ENCODE data around the gene SDC1. TPM values are rescaled to one million over a fixed set of nuclear protein-coding genes. Genes with fewer than 3 reads are reported as not detected.

Gene SDC1
- polyA plus RNA-seq, 3 donors: not detected

- no peaks in the 10 kb centered on the region for H3K9me3 Mint-ChIP-seq
- Histone ChIP-seq H3K27ac (ENCODE audit: low read depth in 1 of 2, low read length in 2 of 2) (no peak overlapping the region), H3K36me3 (replicated peaks in 1 of 2; ENCODE audit: control insufficient read depth in 1 of 2, insufficient read depth in 2 of 2, low read length in 2 of 2) (no peaks in the 10 kb centered on the region), H3K4me2 (replicated peaks; ENCODE audit: extremely low read depth, low read length, poor library complexity, severe bottlenecking) (no peak overlapping the region), H3K4me1 (ENCODE audit: control insufficient read depth in 1 of 2, insufficient read depth in 2 of 2, low read length in 2 of 2) (no peaks in the 10 kb centered on the region), H2AFZ (ENCODE audit: insufficient read depth, low read depth, low read length, poor library complexity, severe bottlenecking) (no peak overlapping the region), H3K9ac (ENCODE audit: insufficient read depth, low read length, poor library complexity, severe bottlenecking) (no peak overlapping the region), H3K9me3 (replicated peaks in 1 of 2; ENCODE audit: control insufficient read depth in 1 of 2, insufficient read depth in 1 of 2, low read length in 2 of 2) (no peaks in the 10 kb centered on the region), H4K20me1 (ENCODE audit: insufficient read depth, low read length) (no peaks in the 10 kb centered on the region), H3K79me2 (ENCODE audit: insufficient read depth, low read length) (no peaks in the 10 kb centered on the region), H3K4me3 (replicated peaks in 1 of 3; ENCODE audit: low read depth in 2 of 3, low read length in 3 of 3) (no peak overlapping the region), H3K27me3 (ENCODE audit: control insufficient read depth in 2 of 2, insufficient read depth in 2 of 2, low read length in 2 of 2) (no peaks in the 10 kb centered on the region)
- no peak for DNase-seq
- WGBS (ENCODE audit: insufficient coverage): 85% methylated on average over 7 of the region's 16 CpGs
- no peak overlapping the region for H3K27ac Mint-ChIP-seq
- H3K4me3 Mint-ChIP-seq: no peak overlapping the region
- H3K36me3 Mint-ChIP-seq: no peaks in the 10 kb centered on the region
- no peaks in the 10 kb centered on the region for H3K4me1 Mint-ChIP-seq
- TF ChIP-seq CTCF (IDR thresholded peaks at IDR 0.05): no peak
- intact Hi-C loops (cut with micrococcal nuclease): no loop called here
- peaks cover 0 to 4% (median 0%) of the 10 kb centered on the region in 3 donors for H3K27me3 Mint-ChIP-seq (ENCODE audit: low read depth in 3 of 3)
Measured at GRCh38 chr2:20194097-20195015, 30.6 kb downstream of the SDC1 start.

GRCh38 chr2:20193185-20193584 lies 31.7 kb downstream of the SDC1 start:
- no peak overlapping the region for H3K4me2 ChIP-seq (replicated peaks; ENCODE audit: extremely low read depth, low read length, poor library complexity, severe bottlenecking)
- no peak for TF ChIP-seq CTCF (IDR thresholded peaks at IDR 0.05)
- no peak overlapping the region for H3K9ac ChIP-seq (ENCODE audit: insufficient read depth, low read length, poor library complexity, severe bottlenecking)
- no peaks in the 10 kb centered on the region for H3K79me2 ChIP-seq (ENCODE audit: insufficient read depth, low read length)
- 96% methylated on average over 4 of the region's 4 CpGs for WGBS (ENCODE audit: insufficient coverage)
- no peak overlapping the region for H3K27ac ChIP-seq (ENCODE audit: low read depth in 1 of 2, low read length in 2 of 2)
- intact Hi-C loops (cut with micrococcal nuclease): no loop called here
- no peaks in the 10 kb centered on the region for H3K9me3 ChIP-seq (replicated peaks in 1 of 2; ENCODE audit: control insufficient read depth in 1 of 2, insufficient read depth in 1 of 2, low read length in 2 of 2)
- no peaks in the 10 kb centered on the region for H3K27me3 ChIP-seq (ENCODE audit: control insufficient read depth in 2 of 2, insufficient read depth in 2 of 2, low read length in 2 of 2)
- H3K27ac Mint-ChIP-seq: no peak overlapping the region
- H3K36me3 ChIP-seq (replicated peaks in 1 of 2; ENCODE audit: control insufficient read depth in 1 of 2, insufficient read depth in 2 of 2, low read length in 2 of 2): no peaks in the 10 kb centered on the region
- no peak overlapping the region for H2AFZ ChIP-seq (ENCODE audit: insufficient read depth, low read depth, low read length, poor library complexity, severe bottlenecking)
- no peak overlapping the region for H3K4me3 ChIP-seq (replicated peaks in 1 of 3; ENCODE audit: low read depth in 2 of 3, low read length in 3 of 3)
- H3K36me3 Mint-ChIP-seq: no peaks in the 10 kb centered on the region
- H4K20me1 ChIP-seq (ENCODE audit: insufficient read depth, low read length): no peaks in the 10 kb centered on the region
- H3K9me3 Mint-ChIP-seq: no peaks in the 10 kb centered on the region
- peaks cover 0 to 4% (median 0%) of the 10 kb centered on the region in 3 donors for H3K27me3 Mint-ChIP-seq (ENCODE audit: low read depth in 3 of 3)
- no peaks in the 10 kb centered on the region for H3K4me1 Mint-ChIP-seq
- no peaks in the 10 kb centered on the region for H3K4me1 ChIP-seq (ENCODE audit: control insufficient read depth in 1 of 2, insufficient read depth in 2 of 2, low read length in 2 of 2)
- H3K4me3 Mint-ChIP-seq: no peak overlapping the region
- no peak for DNase-seq

Measured in CD14-positive monocyte (primary cell).